ENCODE results near the gene FYB1. TPM values are rescaled to one million over a fixed set of nuclear protein-coding genes. Genes with fewer than 3 reads are reported as not detected.

Gene FYB1
- total RNA-seq, 1 experiment from 2014 or later: 0.42 TPM

- ChIA-PET CTCF (interaction anchor here (0.6 to 2.9 kb wide), 20 partner anchors 8 to 360 kb away, joined by 3 to 28 read pairs (median 4); no protein-coding TSS in a partner anchor), POLR2A (no interaction called here), RAD21 (ENCODE audit: low non-redundant PET in 1 of 2, low total read pairs in 2 of 2, uncharacterized antibody in 2 of 2, unreplicated experiment in 2 of 2) (interaction anchor here (0.5 to 1.9 kb wide), 4 partner anchors 37 to 330 kb away, joined by 3 to 5 read pairs (median 4); no protein-coding TSS in a partner anchor)
- H3K27me3 ChIP-seq (ENCODE audit: insufficient read depth, low read length): no peaks in the 10 kb centered on the region
- H3K36me3 ChIP-seq (ENCODE audit: control insufficient read depth in 1 of 2, insufficient read depth in 2 of 2, low read length in 2 of 2): no peaks in the 10 kb centered on the region
- DNase-seq (ENCODE audit: low read depth, low spot score) (peak; percentile 71), ATAC-seq (peak; percentile 79)
- no peaks in the 10 kb centered on the region for H4K20me1 ChIP-seq (ENCODE audit: insufficient read depth)
- no peak overlapping the region for H2AFZ ChIP-seq (ENCODE audit: low read depth, low read length, poor library complexity, severe bottlenecking)
- no peaks in the 10 kb centered on the region for H3K9me2 ChIP-seq (ENCODE audit: insufficient read depth)
- no TSS peak for BruUV-seq (replicated peaks)
- no peaks in the 10 kb centered on the region for H3K4me1 ChIP-seq (ENCODE audit: control insufficient read depth in 1 of 2, insufficient read depth in 2 of 2, low read length in 2 of 2)
- H3K9ac ChIP-seq (ENCODE audit: low read length): no peak overlapping the region
- H3K9me3 ChIP-seq (ENCODE audit: control insufficient read depth in 1 of 2, insufficient read depth in 1 of 2, low read depth in 1 of 2, low read length in 2 of 2): no peaks in the 10 kb centered on the region
- no peak overlapping the region for H3K27ac ChIP-seq (ENCODE audit: low read depth, low read length)
- no peaks in the 10 kb centered on the region for H3K79me2 ChIP-seq (ENCODE audit: insufficient read depth, low read length)
- peak overlapping the region; percentile 8; the same call in 1 of the 2 replicates for H3K4me2 ChIP-seq (ENCODE audit: low read length)
- no peak overlapping the region for H3K4me3 ChIP-seq (replicated peaks in 1 of 2; ENCODE audit: low read depth in 1 of 2, low read length in 2 of 2)
- intact Hi-C loops (cut with micrococcal nuclease): loop anchor here (2.0 to 10.0 kb wide), 5 partner anchors 65 to 1517 kb away; no protein-coding TSS in a partner anchor
- TF ChIP-seq REST (IDR thresholded peaks at IDR 0.05; ENCODE audit: low read depth): no peak
- TF ChIP-seq SRF (IDR thresholded peaks at IDR 0.05; ENCODE audit: low read depth): no peak
- TF ChIP-seq ZNF274 (IDR thresholded peaks at IDR 0.05; ENCODE audit: low read depth, low read length): no peak
- peak; percentile 61 to 96 (median 95); a peak in 5 of 6 replicates for TF ChIP-seq CTCF (IDR thresholded peaks at IDR 0.05 in 2 of 3, conservative IDR thresholded peaks at IDR 0.05 in 1 of 3; ENCODE audit: borderline replicate concordance in 1 of 3, insufficient read depth in 1 of 3, low read depth in 2 of 3, low read length in 2 of 3)
- TF ChIP-seq JUND (IDR thresholded peaks at IDR 0.05): no peak
- no peak for TF ChIP-seq YY1 (IDR thresholded peaks at IDR 0.05; ENCODE audit: extremely low read depth, insufficient replicate concordance, low read depth, low read length)
- peak; percentile 100 for TF ChIP-seq TCF7L2 (IDR thresholded peaks at IDR 0.05; ENCODE audit: borderline replicate concordance, extremely low read depth, insufficient read depth, insufficient read length)
- no peak for TF ChIP-seq FOSL1 (IDR thresholded peaks at IDR 0.05; ENCODE audit: low read depth)
- no peak for TF ChIP-seq SP1 (IDR thresholded peaks at IDR 0.05; ENCODE audit: low read depth)
- no peak for TF ChIP-seq ELF1 (IDR thresholded peaks at IDR 0.05; ENCODE audit: borderline replicate concordance, low read depth)
- no peak for TF ChIP-seq EZH2phosphoT487 (IDR thresholded peaks at IDR 0.05; ENCODE audit: borderline replicate concordance)
- no peak for TF ChIP-seq ZBTB33 (IDR thresholded peaks at IDR 0.05; ENCODE audit: extremely low read depth, insufficient replicate concordance, low read length)
- TF ChIP-seq ZFX (IDR thresholded peaks at IDR 0.05): no peak
- no peak for TF ChIP-seq ATF3 (IDR thresholded peaks at IDR 0.05)
- TF ChIP-seq EGR1 (IDR thresholded peaks at IDR 0.05; ENCODE audit: low read depth): no peak
- TF ChIP-seq CBX3 (IDR thresholded peaks at IDR 0.05; ENCODE audit: low read depth): 0 out of 2 replicates have a peak, but pooled peaks have one; percentile 40
- TF ChIP-seq POLR2A (IDR thresholded peaks at IDR 0.05; ENCODE audit: borderline replicate concordance, extremely low read depth, insufficient read depth, insufficient read length): no peak
- TF ChIP-seq POLR2AphosphoS5 (IDR thresholded peaks at IDR 0.05; ENCODE audit: low read depth, low read length): no peak
These were observed 1.7 kb downstream of the FYB1 start for GRCh38 chr5:39217365-39218281.

All from HCT116 (cell line).